HEK293T (cell line): Measurements from ENCODE around the gene PTX4.
"Not testable (repeated sequence)": the region's sequence is repeated elsewhere in the genome, so short reads cannot be mapped to it uniquely, and the experiment has no call there.

Experiments used
- CTCF ChIA-PET: fragments of 350-600 bp; formaldehyde crosslinking; extraction: SDS; loops from one replicate; lab custom pipeline; 2021; ENCODE audit warnings: antibody characterized with exemption, inconsistent platforms; lab: Yijun Ruan, JAX
- POLR2A ChIA-PET: fragments of 350-600 bp; formaldehyde crosslinking; extraction: SDS; loops from one replicate; lab custom pipeline; 2020; ENCODE audit warnings: antibody characterized with exemption, inconsistent platforms; lab: Yijun Ruan, JAX
- DNase-seq: peaks from one replicate; pipeline ENCODE4 v3.0.0; 2012; ENCODE audit warnings: mixed read lengths; ENCODE audit errors: extremely low spot score
- ARNT ChIP-seq: fragments of 450-650 bp; IDR thresholded peaks from 2 replicates; pipeline ENCODE4 v1.6.1; 2017; ENCODE audit warnings: mild to moderate bottlenecking
- BHLHE40 ChIP-seq: fragments of 450-650 bp; IDR thresholded peaks from 2 replicates; pipeline ENCODE4 v1.6.1; 2016; ENCODE audit warnings: mild to moderate bottlenecking, moderate library complexity, borderline replicate concordance
- CTBP1 ChIP-seq: fragments of 450-650 bp; IDR thresholded peaks from 2 replicates; pipeline ENCODE4 v1.6.1; 2016; ENCODE audit warnings: borderline replicate concordance
- ELF4 ChIP-seq: fragments of 450-650 bp; IDR thresholded peaks from 2 replicates; pipeline ENCODE4 v1.6.1; 2017; ENCODE audit warnings: antibody characterized with exemption
- FOXA1 ChIP-seq: fragments of 450-650 bp; IDR thresholded peaks from 2 replicates; pipeline ENCODE4 v1.6.1; 2016; ENCODE audit warnings: mild to moderate bottlenecking
- FOXK2 ChIP-seq: fragments of 450-650 bp; IDR thresholded peaks from 2 replicates; pipeline ENCODE4 v1.6.1; 2016; ENCODE audit warnings: mild to moderate bottlenecking
- FOXM1 ChIP-seq: fragments of 450-650 bp; IDR thresholded peaks from 2 replicates; pipeline ENCODE4 v1.6.1; 2017; ENCODE audit warnings: mild to moderate bottlenecking, borderline replicate concordance
- HDGF ChIP-seq: fragments of 450-650 bp; IDR thresholded peaks from 2 replicates; pipeline ENCODE4 v1.6.1; 2017; ENCODE audit warnings: antibody characterized with exemption, borderline replicate concordance
- L3MBTL2 ChIP-seq: fragments of 450-650 bp; conservative IDR thresholded peaks from 2 replicates; pipeline ENCODE4 v1.6.1; 2016; ENCODE audit warnings: mild to moderate bottlenecking
- LEF1 ChIP-seq: fragments of 450-650 bp; IDR thresholded peaks from 2 replicates; pipeline ENCODE4 v1.6.1; 2017; ENCODE audit warnings: mild to moderate bottlenecking, borderline replicate concordance
- NFRKB ChIP-seq: fragments of 450-650 bp; IDR thresholded peaks from 2 replicates; pipeline ENCODE4 v1.6.1; 2016; ENCODE audit warnings: mild to moderate bottlenecking, moderate library complexity
- SP1 ChIP-seq: fragments of 450-650 bp; IDR thresholded peaks from 2 replicates; pipeline ENCODE4 v1.6.1; 2017
- SUZ12 ChIP-seq: fragments of 450-650 bp; IDR thresholded peaks from 2 replicates; pipeline ENCODE4 v1.6.1; 2016; ENCODE audit warnings: mild to moderate bottlenecking
- TARDBP ChIP-seq: fragments of 450-650 bp; IDR thresholded peaks from 2 replicates; pipeline ENCODE4 v1.6.1; 2016
- ZNF384 ChIP-seq: fragments of 450-650 bp; IDR thresholded peaks from 2 replicates; pipeline ENCODE4 v1.6.1; 2016
- TF ChIP-seq, protein P1 (sequence below): fragments of 450-650 bp; IDR thresholded peaks from 2 replicates; pipeline ENCODE4 v1.6.1; 2016

Gene PTX4

DNA sequence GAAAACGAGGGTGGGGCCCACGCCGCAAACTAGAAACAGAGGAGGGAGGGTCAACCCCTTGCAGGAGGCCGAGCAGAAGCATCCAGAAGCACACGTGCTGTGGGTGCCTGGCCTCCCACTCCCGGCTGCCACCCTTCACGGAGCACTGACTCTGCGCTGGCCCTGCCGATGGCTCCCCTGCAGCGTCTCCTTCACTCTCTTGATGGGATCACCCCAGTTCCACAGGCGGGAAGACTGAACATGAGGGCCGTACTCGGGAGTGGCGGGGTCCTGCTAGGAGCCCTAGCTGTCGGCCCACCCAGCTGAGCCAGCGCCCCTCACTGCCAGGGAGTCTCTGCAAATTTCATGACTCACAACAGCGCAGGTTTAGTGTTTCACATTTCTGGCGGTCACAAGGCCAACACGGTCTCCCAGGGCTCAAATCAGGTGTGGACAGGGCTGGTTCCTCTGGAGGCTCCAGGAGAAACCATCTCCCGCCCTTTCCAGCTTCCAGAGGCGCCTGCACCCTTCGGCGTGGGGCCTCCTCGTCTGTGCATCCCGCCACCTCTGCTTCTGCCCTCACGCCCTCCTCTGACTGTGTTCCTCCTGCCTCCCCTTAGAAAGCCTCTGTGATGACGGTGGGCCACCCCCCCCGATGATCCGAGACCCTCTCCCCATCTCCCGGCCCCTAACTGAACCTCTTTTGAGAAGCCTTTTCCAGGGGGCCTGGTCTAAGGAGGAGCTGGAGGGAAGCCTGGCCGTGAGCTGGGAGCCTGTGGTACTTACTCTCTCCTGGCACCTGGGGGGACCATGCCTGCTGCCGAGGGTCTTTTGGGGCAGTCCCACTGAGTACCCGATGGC is 2.0 kb downstream of the PTX4 start:
- POLR2A ChIA-PET: interaction anchor here (0.9 to 1.1 kb wide), 2 partner anchors 8 to 66 kb away, joined by 3 read pairs; partner anchors contain the start of gene UQCC4
- CTCF ChIA-PET: no interaction called here
- TF ChIP-seq L3MBTL2 (no peak), LEF1 (no peak), SUZ12 (no peak), SP1 (no peak), FOXM1 (no peak), BHLHE40 (no peak)
- TF ChIP-seq, protein P1, sequence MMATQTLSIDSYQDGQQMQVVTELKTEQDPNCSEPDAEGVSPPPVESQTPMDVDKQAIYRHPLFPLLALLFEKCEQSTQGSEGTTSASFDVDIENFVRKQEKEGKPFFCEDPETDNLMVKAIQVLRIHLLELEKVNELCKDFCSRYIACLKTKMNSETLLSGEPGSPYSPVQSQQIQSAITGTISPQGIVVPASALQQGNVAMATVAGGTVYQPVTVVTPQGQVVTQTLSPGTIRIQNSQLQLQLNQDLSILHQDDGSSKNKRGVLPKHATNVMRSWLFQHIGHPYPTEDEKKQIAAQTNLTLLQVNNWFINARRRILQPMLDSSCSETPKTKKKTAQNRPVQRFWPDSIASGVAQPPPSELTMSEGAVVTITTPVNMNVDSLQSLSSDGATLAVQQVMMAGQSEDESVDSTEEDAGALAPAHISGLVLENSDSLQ: no peak
- no peak for DNase-seq

- no peak for TF ChIP-seq TARDBP
- no peak for TF ChIP-seq FOXM1
- DNase-seq: no peak
- POLR2A ChIA-PET: interaction anchor here (1.1 kb wide), 1 partner anchor 8 kb away, joined by 3 read pairs; no protein-coding TSS in a partner anchor
- CTCF ChIA-PET: no interaction called here
These were observed 2.8 kb downstream of the PTX4 start for GRCh38 chr16:1485847-1486496.

- TF ChIP-seq NFRKB (no peak), TARDBP (no peak), ELF4 (no peak), FOXM1 (no peak), FOXK2 (no peak), BHLHE40 (no peak), CTBP1 (no peak)
- ChIA-PET POLR2A (interaction anchor here (1.1 kb wide), 1 partner anchor 11 kb away, joined by 3 read pairs; the partner anchor contains the start of gene TELO2), CTCF (no interaction called here)
- no peak for DNase-seq
These were observed 6.6 kb downstream of the PTX4 start for GRCh38 chr16:1481906-1482835.

DNA sequence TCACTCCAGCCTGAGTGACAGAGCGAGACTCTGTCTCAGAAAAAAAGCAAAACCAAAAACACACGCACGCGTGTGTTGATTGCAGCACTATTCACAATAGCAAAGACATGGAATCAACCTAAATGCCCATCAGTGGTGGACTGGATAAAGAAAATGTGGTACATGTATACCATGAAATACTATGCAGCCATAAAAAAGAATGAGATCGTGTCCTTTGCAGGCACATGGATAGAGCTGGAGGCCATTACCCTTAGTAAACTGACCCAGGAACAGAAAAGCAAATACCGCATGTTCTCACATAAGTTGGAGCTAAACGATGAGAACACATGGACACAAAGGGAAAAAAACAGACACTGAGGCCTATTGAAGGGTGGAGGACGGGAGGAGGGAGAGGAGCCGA is 9.8 kb downstream of the PTX4 start:
- CTCF ChIA-PET, DNase-seq: not testable (repeated sequence)
- POLR2A ChIA-PET: interaction anchor here (1.0 kb wide), 1 partner anchor 8 kb away, joined by 3 read pairs; no protein-coding TSS in a partner anchor

DNA sequence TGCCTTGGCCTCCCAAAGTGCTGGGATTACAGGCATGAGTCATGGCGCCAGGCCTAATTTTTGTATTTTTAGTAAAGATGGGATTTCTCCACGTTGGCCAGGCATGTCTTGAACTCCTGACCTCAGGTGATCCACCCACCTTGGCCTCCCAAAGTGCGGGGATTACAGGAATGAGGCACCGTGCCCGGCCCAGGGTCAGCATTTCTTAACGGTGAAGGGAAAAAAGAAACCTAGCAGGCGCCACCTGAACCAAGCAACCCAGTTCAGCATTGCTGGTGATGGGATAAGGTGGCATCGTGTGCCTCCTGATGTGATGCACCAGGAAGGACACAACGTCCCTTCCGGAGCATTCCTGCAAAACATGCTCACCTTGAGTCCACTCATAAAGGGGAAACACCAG is 11.7 kb downstream of the PTX4 start:
- DNase-seq: no peak
- ChIA-PET CTCF (no interaction called here), POLR2A (interaction anchor here (1.3 kb wide), 1 partner anchor 15 kb away, joined by 4 read pairs; no protein-coding TSS in a partner anchor)
- no peak for TF ChIP-seq ELF4
- no peak for TF ChIP-seq FOXA1
- no peak for TF ChIP-seq FOXM1
- TF ChIP-seq LEF1: no peak
- TF ChIP-seq FOXK2: no peak
- no peak for TF ChIP-seq TARDBP
- no peak for TF ChIP-seq NFRKB
- TF ChIP-seq, protein P1: no peak
- no peak for TF ChIP-seq HDGF
- no peak for TF ChIP-seq SP1
- TF ChIP-seq CTBP1: no peak
- no peak for TF ChIP-seq BHLHE40
- TF ChIP-seq ARNT: no peak

- ChIA-PET POLR2A (interaction anchor here (0.9 to 1.0 kb wide), 2 partner anchors 15 to 17 kb away, joined by 3 to 6 read pairs; partner anchors contain the start of gene TELO2), CTCF (no interaction called here)
- TF ChIP-seq HDGF (no peak), SP1 (no peak), BHLHE40 (no peak), LEF1 (no peak), CTBP1 (no peak), FOXM1 (no peak), SUZ12 (no peak), ARNT (no peak), TARDBP (no peak), FOXK2 (no peak), FOXA1 (no peak), ZNF384 (no peak), ELF4 (no peak), L3MBTL2 (no peak; the same call in 1 of the 2 replicates)
- TF ChIP-seq, protein P1: no peak
- no peak for DNase-seq
These were observed 13.1 kb downstream of the PTX4 start for GRCh38 chr16:1475552-1476114.
